Spleen (tissue), 3 donors: Measurements from ENCODE around the gene CYFIP2.

Experiments
- POLR2A ChIP-seq, 3 donors: fragments of 450-650 bp; IDR thresholded peaks; one replicate each; pipeline ENCODE4 v1.5.1; 2017; ENCODE audit warnings: antibody characterized with exemption in 3 of 3, mild to moderate bottlenecking in 1 of 3
- POLR2AphosphoS5 ChIP-seq, 3 donors: sonication (generic); formaldehyde crosslinking; IDR thresholded peaks; one replicate each; pipeline ENCODE4 v1.5.1; 2017; ENCODE audit warnings: antibody characterized with exemption in 3 of 3

DNA sequence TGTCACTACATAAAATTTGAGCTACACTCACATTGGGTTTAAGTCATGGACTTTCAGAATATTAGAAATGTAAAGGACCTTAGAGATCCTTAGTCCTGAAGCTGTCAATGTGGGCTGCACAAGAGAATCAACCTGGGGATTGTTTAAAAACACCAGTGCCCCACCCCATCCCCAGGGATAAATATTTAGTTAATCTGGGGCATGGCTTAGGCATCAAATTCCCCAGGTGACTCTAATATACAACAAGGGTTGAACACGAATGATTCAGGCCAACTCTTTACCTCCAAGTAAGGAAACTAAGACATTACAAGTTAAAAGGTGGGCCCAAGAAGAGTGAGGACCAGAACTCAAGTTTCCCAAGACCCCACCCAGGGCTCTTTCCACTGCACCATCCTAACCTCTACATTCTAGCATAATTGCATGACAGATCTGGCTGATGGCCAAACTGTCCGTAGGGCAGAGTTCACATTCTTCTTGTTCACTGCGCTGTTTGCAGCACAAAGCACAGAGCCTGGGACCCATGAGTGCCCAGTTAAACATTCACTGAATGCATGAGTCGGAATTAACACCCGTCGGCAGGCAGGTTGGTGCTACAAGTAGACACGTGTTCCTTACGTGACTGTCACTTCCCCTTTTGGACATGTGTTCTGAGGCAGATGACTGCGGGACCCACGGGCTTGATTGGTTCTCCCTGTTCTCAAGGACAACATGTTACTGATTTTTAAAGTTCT is 25.2 kb downstream of the CYFIP2 start:
- TF ChIP-seq POLR2AphosphoS5 (IDR thresholded peaks at IDR 0.05) = peak in 1 of 3 donors; percentile 49
- no peak for TF ChIP-seq POLR2A (IDR thresholded peaks at IDR 0.05)
